Astrocyte (in vitro differentiated cells and primary cell): ENCODE data around the gene MDK. TPM values are rescaled to one million over a fixed set of nuclear protein-coding genes. Genes with fewer than 3 reads are reported as not detected.

Experiments
- DNase-seq: peaks from one replicate; pipeline ENCODE4 v3.0.0-alpha.2; 2010; ENCODE audit warnings: low read depth
- FAIRE-seq: peaks from 2 replicates; lab custom pipeline; 2011; peaks lifted over from hg19 to GRCh38; lab: Jason Lieb, UNC
- H2AFZ ChIP-seq: 2 replicates; pipeline ENCODE4 v1.6.0; 2012; ENCODE audit warnings: low read depth, low read length, inconsistent platforms
- H3K27ac ChIP-seq: 2 replicates; pipeline ENCODE4 v1.5.1; 2011; ENCODE audit warnings: low read depth, low read length, inconsistent platforms
- H3K27me3 ChIP-seq: 2 replicates; pipeline ENCODE4 v1.6.0; 2011; ENCODE audit warnings: low read length, inconsistent platforms; ENCODE audit not compliant: insufficient read depth
- H3K36me3 ChIP-seq: 2 replicates; pipeline ENCODE4 v1.5.1; 2011; ENCODE audit warnings: low read length, inconsistent platforms; ENCODE audit not compliant: insufficient read depth
- H3K4me1 ChIP-seq: 2 replicates; pipeline ENCODE4 v1.5.1; 2011; ENCODE audit warnings: low read length, inconsistent platforms; ENCODE audit not compliant: insufficient read depth
- H3K4me2 ChIP-seq: 2 replicates; pipeline ENCODE4 v1.6.0; 2012; ENCODE audit warnings: low read length, inconsistent platforms
- H3K4me3 ChIP-seq: 2 replicates; pipeline ENCODE4 v1.5.1; 2011; ENCODE audit warnings: low read depth, mild to moderate bottlenecking, low read length, inconsistent platforms; ENCODE audit not compliant: insufficient read depth
- H3K79me2 ChIP-seq: 2 replicates; pipeline ENCODE4 v1.6.0; 2012; ENCODE audit warnings: mild to moderate bottlenecking, low read length, inconsistent platforms; ENCODE audit not compliant: insufficient read depth
- H3K9ac ChIP-seq: 2 replicates; pipeline ENCODE4 v1.6.0; 2012; ENCODE audit warnings: mild to moderate bottlenecking, low read length, inconsistent platforms
- H3K9me3 ChIP-seq: 2 replicates; pipeline ENCODE4 v1.5.1; 2012; ENCODE audit warnings: low read depth, mild to moderate bottlenecking, low read length, inconsistent platforms; ENCODE audit not compliant: insufficient read depth
- H4K20me1 ChIP-seq: 2 replicates; pipeline ENCODE4 v1.6.0; 2012; ENCODE audit warnings: low read length, inconsistent platforms; ENCODE audit not compliant: insufficient read depth
- H3K27ac Mint-ChIP-seq: one replicate; pipeline ENCODE4 v1.8.0; 2021; ENCODE audit warnings: mild to moderate bottlenecking, mixed read lengths; ENCODE audit not compliant: unreplicated experiment
- H3K27me3 Mint-ChIP-seq: one replicate; pipeline ENCODE4 v1.8.0; 2021; ENCODE audit warnings: low read depth, mixed read lengths; ENCODE audit not compliant: unreplicated experiment
- H3K36me3 Mint-ChIP-seq: one replicate; pipeline ENCODE4 v1.8.0; 2021; ENCODE audit warnings: low read depth, mixed read lengths; ENCODE audit not compliant: unreplicated experiment
- H3K4me1 Mint-ChIP-seq: one replicate; pipeline ENCODE4 v1.8.0; 2021; ENCODE audit warnings: low read depth, mixed read lengths; ENCODE audit not compliant: unreplicated experiment
- H3K4me3 Mint-ChIP-seq: one replicate; pipeline ENCODE4 v1.8.0; 2021; ENCODE audit warnings: mild to moderate bottlenecking, moderate library complexity, mixed read lengths; ENCODE audit not compliant: unreplicated experiment
- H3K9me3 Mint-ChIP-seq: one replicate; pipeline ENCODE4 v1.8.0; 2021; ENCODE audit warnings: mild to moderate bottlenecking, mixed read lengths; ENCODE audit not compliant: unreplicated experiment
- CTCF ChIP-seq: IDR thresholded peaks from 2 replicates; pipeline ENCODE4 v1.5.1; 2011; ENCODE audit warnings: low read depth, mild to moderate bottlenecking, inconsistent platforms, low read length, moderate library complexity; ENCODE audit not compliant: insufficient read depth
- EZH2 ChIP-seq: IDR thresholded peaks from 2 replicates; pipeline ENCODE4 v1.6.1; 2012; ENCODE audit warnings: mild to moderate bottlenecking, low read length, inconsistent platforms; ENCODE audit not compliant: insufficient read depth
- total RNA-seq: library from RNA; stranded (reverse); gene quantifications from 2 replicates; pipeline ENCODE4 v1.2.1, GENCODE V29; 2021

MDK gene
- total RNA-seq, 1 donor from 2014 or later: 325 TPM

- Mint-ChIP-seq H3K27ac (no peak overlapping the region), H3K27me3 (peaks cover 25% of the 10 kb centered on the region), H3K36me3 (no peaks in the 10 kb centered on the region), H3K4me1 (peaks cover 26% of the 10 kb centered on the region), H3K9me3 (peaks cover 2% of the 10 kb centered on the region), H3K4me3 (no peak overlapping the region)
- DNase-seq: no peak
- H3K36me3 ChIP-seq: no peaks in the 10 kb centered on the region
- H3K4me2 ChIP-seq: peak overlapping the region; percentile 78
- no peak overlapping the region for H3K9ac ChIP-seq
- no peak for FAIRE-seq
- H3K27ac ChIP-seq: no peak overlapping the region
- peak overlapping the region; percentile 47 for H2AFZ ChIP-seq
- TF ChIP-seq EZH2 (peak; percentile 98), CTCF (no peak)
- H3K4me3 ChIP-seq: peak overlapping the region; percentile 39
- peaks cover 45% of the 10 kb centered on the region for H3K27me3 ChIP-seq
- no peaks in the 10 kb centered on the region for H4K20me1 ChIP-seq
- peaks cover 7% of the 10 kb centered on the region for H3K4me1 ChIP-seq
- no peaks in the 10 kb centered on the region for H3K79me2 ChIP-seq
- no peaks in the 10 kb centered on the region for H3K9me3 ChIP-seq
These were observed 48.7 kb upstream of the MDK start for GRCh38 chr11:46332568-46333393.

DNA sequence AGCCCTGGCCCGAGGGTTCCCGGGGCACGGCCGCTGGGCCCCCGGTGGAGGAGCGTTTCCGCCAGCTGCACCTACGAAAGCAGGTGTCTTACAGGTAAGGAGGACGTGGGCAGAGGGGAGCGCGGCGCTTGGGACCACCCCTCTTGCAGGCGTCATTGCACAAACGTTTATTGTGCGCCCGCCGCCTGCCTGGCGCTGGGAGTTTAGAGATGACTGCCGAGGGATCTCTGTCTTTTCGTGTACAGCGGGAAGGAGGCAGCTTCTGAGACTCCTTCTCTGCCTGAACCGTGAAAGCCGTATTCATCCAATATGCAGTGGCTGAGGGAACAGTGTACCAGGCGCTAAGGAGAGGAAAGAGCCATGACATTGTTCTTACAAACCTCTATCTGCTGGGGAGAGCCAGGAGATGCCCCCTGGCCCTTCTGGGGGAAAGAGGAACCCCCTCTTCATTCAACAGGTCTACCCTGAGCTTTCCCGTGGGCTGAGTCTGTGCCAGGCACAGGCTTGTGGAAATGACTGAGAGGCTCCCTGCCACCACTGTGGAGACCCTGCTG is 48.0 kb upstream of the MDK start:
- H3K27me3 Mint-ChIP-seq: peaks cover 25% of the 10 kb centered on the region
- Histone ChIP-seq H3K4me1 (peaks cover 8% of the 10 kb centered on the region), H3K9ac (no peak overlapping the region), H3K36me3 (no peaks in the 10 kb centered on the region), H3K9me3 (no peaks in the 10 kb centered on the region), H3K4me2 (peak overlapping the region; percentile 78), H3K79me2 (no peaks in the 10 kb centered on the region), H3K4me3 (peak overlapping the region; percentile 39), H4K20me1 (no peaks in the 10 kb centered on the region), H2AFZ (peak overlapping the region; percentile 47), H3K27me3 (peaks cover 45% of the 10 kb centered on the region), H3K27ac (no peak overlapping the region)
- peaks cover 2% of the 10 kb centered on the region for H3K9me3 Mint-ChIP-seq
- DNase-seq: no peak
- no peak for FAIRE-seq
- H3K4me1 Mint-ChIP-seq: peaks cover 28% of the 10 kb centered on the region
- no peak overlapping the region for H3K27ac Mint-ChIP-seq
- no peak for TF ChIP-seq CTCF
- TF ChIP-seq EZH2: no peak
- peak overlapping the region; percentile 54 for H3K4me3 Mint-ChIP-seq
- H3K36me3 Mint-ChIP-seq: no peaks in the 10 kb centered on the region

GRCh38 chr11:46334211-46334610 is 47.3 kb upstream of the MDK start:
- H3K4me1 Mint-ChIP-seq: peaks cover 34% of the 10 kb centered on the region
- no peak overlapping the region for H3K9ac ChIP-seq
- FAIRE-seq (no peak), DNase-seq (no peak)
- no peak overlapping the region for H3K27ac ChIP-seq
- no peaks in the 10 kb centered on the region for H3K36me3 Mint-ChIP-seq
- no peak overlapping the region for H3K4me2 ChIP-seq
- no peak overlapping the region for H3K4me3 ChIP-seq
- H2AFZ ChIP-seq: no peak overlapping the region
- peaks cover 2% of the 10 kb centered on the region for H3K9me3 Mint-ChIP-seq
- no peaks in the 10 kb centered on the region for H3K36me3 ChIP-seq
- peaks cover 25% of the 10 kb centered on the region for H3K27me3 Mint-ChIP-seq
- H3K4me1 ChIP-seq: peaks cover 15% of the 10 kb centered on the region
- TF ChIP-seq CTCF: no peak
- TF ChIP-seq EZH2: no peak
- no peaks in the 10 kb centered on the region for H3K9me3 ChIP-seq
- H3K27ac Mint-ChIP-seq: no peak overlapping the region
- no peaks in the 10 kb centered on the region for H3K79me2 ChIP-seq
- peaks cover 45% of the 10 kb centered on the region for H3K27me3 ChIP-seq
- H3K4me3 Mint-ChIP-seq: no peak overlapping the region
- H4K20me1 ChIP-seq: no peaks in the 10 kb centered on the region
